GM13976 (cell line): ENCODE results near the gene BRI3.

Experiments
- DNase-seq: peaks from one replicate; pipeline ENCODE4 v3.0.0; 2012; ENCODE audit warnings: low spot score
- in situ Hi-C: fragments of 300-500 bp; cut with MboI; formaldehyde crosslinking; loops from one replicate; pipeline ENCODE4 v1.12.0; 2022; ENCODE audit warnings: low sequenced_read_pairs, mixed read lengths, inconsistent platforms; ENCODE audit not compliant: unreplicated experiment
- TF ChIP-seq, protein P1 (sequence below): IDR thresholded peaks from 2 replicates; pipeline ENCODE4 v1.5.1; 2012; ENCODE audit warnings: borderline replicate concordance, mild to moderate bottlenecking; ENCODE audit not compliant: insufficient read depth; ENCODE audit errors: extremely low read depth, missing control alignments, control extremely low read depth

BRI3 gene

DNA sequence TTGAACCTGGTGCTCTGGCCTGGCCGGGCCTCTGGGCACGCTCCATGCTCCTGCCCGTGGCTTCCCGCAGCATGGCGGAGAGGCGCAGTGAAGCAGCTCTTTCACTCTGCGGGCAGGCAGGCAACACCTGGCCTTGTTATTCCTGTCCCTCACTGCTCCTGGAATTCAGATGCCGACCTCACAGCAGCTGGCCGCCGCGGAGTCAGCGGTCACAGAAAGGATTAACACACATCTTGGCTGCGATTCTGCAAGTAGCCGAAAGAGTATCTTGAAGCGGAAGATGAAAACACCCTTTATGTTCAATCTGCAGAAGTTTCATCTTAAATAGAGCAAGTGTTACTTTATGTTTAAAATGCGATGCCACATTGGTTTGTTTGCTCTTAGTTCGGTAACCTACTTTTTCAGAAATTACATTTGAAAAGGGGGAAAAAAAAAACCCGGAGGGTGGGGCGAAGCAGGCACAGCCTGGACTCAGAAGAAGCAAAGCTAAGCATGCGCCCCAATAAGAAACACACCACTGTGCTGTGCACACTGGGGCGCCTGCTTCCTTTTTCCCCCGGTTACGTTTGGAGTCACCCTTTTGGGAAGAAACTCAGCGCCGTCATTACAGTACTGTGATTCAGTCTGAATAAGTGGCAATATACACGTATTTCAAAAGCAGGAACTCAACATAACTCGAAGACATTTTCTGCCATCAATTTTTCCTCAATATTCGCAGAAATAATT, 42.3 kb downstream of the BRI3 start:
- TF ChIP-seq, protein P1, sequence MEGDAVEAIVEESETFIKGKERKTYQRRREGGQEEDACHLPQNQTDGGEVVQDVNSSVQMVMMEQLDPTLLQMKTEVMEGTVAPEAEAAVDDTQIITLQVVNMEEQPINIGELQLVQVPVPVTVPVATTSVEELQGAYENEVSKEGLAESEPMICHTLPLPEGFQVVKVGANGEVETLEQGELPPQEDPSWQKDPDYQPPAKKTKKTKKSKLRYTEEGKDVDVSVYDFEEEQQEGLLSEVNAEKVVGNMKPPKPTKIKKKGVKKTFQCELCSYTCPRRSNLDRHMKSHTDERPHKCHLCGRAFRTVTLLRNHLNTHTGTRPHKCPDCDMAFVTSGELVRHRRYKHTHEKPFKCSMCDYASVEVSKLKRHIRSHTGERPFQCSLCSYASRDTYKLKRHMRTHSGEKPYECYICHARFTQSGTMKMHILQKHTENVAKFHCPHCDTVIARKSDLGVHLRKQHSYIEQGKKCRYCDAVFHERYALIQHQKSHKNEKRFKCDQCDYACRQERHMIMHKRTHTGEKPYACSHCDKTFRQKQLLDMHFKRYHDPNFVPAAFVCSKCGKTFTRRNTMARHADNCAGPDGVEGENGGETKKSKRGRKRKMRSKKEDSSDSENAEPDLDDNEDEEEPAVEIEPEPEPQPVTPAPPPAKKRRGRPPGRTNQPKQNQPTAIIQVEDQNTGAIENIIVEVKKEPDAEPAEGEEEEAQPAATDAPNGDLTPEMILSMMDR: no peak
- in situ Hi-C loops: no loop called here
- no peak for DNase-seq

DNA sequence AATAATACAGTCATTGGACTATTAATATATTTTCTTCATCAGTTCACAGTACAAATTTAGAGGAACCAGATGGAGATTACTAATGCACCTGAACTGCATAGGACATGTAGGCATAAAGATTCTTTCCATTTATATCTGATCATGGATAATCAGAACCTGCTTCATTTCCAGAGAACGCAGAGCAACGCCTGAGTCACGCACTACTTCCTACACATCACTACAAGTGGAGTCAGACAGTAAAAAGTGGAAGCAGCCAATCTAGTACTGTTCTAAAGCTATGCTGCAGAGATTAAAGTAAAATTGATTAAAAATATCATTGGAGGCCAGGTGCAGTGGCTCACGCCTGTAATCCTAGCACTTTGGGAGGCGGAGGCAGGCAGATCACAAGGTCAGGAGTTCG, 43.3 kb downstream of the BRI3 start:
- in situ Hi-C loops: no loop called here
- TF ChIP-seq, protein P1: no peak
- no peak for DNase-seq

DNA sequence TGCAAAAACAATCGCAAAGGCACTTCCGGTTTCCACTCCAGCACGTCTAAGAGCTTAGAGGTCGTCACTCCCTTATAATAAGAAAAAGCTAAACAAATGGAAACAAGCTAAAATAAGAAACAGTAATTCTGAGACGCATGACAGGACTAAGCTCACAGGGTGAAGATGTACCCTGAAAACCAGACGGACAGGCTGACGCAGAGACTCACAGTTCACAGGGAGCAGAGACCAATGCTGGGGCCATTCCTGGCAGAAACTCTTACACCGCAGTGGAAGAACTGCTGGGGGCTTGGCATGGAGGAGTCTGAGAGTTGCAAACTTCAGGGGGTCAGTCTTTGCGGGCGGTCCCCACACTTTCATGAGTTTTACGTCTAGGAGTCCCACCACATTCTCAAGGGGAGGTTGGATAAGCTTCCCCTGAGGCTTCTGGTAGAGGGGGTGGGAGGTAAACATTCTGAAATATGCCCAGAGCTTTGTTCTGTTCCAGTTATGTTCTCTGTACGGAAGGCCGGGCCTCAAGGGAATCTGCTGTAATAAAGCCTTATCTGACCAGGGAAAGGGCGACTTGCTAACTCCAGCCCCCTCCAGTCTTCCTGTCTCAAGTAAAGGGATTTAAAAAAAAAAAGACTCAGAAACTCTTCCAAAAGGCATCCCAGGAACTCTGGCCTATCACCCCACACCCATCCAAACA, 47.8 kb downstream of the BRI3 start:
- no peak for DNase-seq
- TF ChIP-seq, protein P1: no peak
- in situ Hi-C loops: no loop called here

DNA sequence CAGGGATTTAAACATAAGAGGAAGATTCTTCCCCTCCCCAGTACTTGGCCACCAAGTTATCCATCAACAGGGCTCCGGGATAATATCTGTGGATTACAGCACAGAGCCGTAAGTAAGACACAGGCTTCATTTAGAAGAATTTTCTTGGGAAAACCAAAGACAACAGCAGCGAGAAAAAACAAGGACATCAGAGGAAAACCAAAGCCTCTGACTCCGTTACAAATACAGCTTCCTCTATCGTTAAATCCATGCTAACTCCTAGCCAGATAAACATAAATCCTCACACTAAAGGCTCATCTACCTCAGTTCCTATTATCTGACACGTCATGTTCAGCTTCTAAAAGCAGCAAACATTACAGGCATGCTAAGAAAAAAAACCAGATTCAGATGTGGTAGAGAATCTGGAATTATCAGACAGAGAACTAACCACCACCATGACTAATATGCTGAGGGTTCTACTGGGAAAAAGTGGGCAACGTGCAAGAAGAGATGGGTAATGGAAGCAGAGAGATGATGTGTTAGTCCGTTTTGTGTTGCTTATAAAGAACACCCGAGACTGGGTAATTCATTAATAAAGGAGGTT, 48.4 kb downstream of the BRI3 start:
- TF ChIP-seq, protein P1: no peak
- in situ Hi-C loops: no loop called here
- no peak for DNase-seq

DNA sequence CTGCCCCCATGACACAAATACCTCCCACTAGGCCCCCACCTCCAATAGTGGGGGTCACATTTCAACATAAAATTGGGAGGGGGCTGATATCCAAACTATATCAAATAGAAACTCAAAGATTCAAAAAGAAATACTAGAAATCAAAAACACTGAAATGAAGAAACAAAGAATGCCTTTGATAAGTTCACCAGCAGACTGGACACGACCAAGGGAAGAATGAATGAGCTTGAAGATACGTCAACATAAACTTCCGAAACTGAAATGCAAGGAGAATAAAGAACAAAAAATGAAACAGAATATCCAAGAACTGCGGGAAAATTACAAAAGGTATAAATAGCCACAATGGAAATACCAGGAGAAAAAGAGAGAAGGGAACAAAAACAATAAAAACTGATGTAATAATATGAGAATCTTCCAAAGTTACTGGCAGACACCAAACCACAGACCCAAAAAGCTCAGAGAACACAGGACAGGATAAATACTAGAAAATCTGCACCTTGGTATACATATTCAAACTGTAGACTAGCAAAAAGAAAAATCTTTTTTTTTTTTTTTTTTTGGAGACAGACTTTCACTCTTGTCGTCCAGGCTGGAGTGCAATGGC, 49.5 kb downstream of the BRI3 start:
- in situ Hi-C loops: no loop called here
- TF ChIP-seq, protein P1: no peak
- DNase-seq: no peak

DNA sequence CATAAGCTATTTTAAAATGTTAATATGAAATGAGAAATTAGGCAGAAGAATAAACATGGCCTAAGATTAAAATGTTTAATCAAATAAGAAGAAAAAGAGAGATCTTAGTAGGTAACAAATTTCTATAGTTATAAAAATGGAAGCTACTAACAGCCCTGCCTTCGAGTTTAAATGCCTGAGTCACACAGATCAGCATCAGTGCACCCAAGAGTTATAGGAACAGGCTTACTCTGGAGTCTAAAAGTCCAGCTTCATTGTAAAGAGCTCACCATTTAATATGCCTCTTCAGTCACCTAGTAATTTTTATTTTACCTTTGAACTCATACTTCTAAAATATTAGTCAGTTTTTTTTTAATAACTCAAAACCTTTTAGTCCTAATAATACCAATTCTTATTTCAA, 52.6 kb downstream of the BRI3 start:
- TF ChIP-seq, protein P1: no peak
- no peak for DNase-seq
- in situ Hi-C loops: no loop called here
